K562 (cell line): ENCODE data around the gene DLK1. TPM values are rescaled to one million over a fixed set of nuclear protein-coding genes. Genes with fewer than 3 reads are reported as not detected.

Experiments
- ATAC-seq: fragments of 200-7000 bp; cut with Tn5 transposase; 3 replicates; pipeline ENCODE4 v1.9.1; 2020; ENCODE audit warnings: moderate library complexity
- BruUV-seq: library from RNA; stranded (reverse); fragments of 400-500 nt; replicated peaks from 2 replicates; lab custom pipeline; 2021; lab: Mats Ljungman, UMichigan
- CTCF ChIA-PET: fragments of 300-600 bp; formaldehyde crosslinking; extraction: SDS; loops from one replicate; lab custom pipeline; 2021; ENCODE audit warnings: low intra/inter-chr PET ratio; lab: Yijun Ruan, JAX
- POLR2A ChIA-PET: fragments of 300-600, 350-650 bp; sonication (Branson Sonifier 250); formaldehyde crosslinking; extraction: SDS; loops from one replicate; lab custom pipeline; 2021; ENCODE audit warnings: antibody characterized with exemption, inconsistent platforms; lab: Yijun Ruan, JAX
- DNase-seq, 4 experiments: peaks; one replicate each; pipeline versions ENCODE4 v3.0.0 to v3.0.0-alpha.2; 2011 to 2018; ENCODE audit warnings: low spot score in 3 of 4, mixed read lengths in 3 of 4; ENCODE audit errors: extremely low read depth in 1 of 4
- FAIRE-seq: peaks from 2 replicates; lab custom pipeline; 2011; peaks lifted over from hg19 to GRCh38; lab: Jason Lieb, UNC
- H2AFZ ChIP-seq: 2 replicates; pipeline ENCODE4 v1.6.0; 2011; ENCODE audit warnings: low read depth, low read length, control low read depth, inconsistent platforms
- H3K27ac ChIP-seq: fragments of 200-600 bp; 3 replicates; pipeline ENCODE4 v1.8.0; 2011; ENCODE audit warnings: low read depth, mild to moderate bottlenecking, control low read depth, inconsistent platforms, low read length, moderate library complexity, mixed read lengths; ENCODE audit errors: extremely low read depth
- H3K27me3 ChIP-seq, 2 experiments: fragments of 300-600 bp in 1 of 2; 2 replicates in 1 of 2; 3 replicates in 1 of 2; pipeline versions ENCODE4 v1.6.0 to v1.8.0; 2011; ENCODE audit warnings: inconsistent platforms in 2 of 2, low read length in 2 of 2, mild to moderate bottlenecking in 1 of 2, mixed read lengths in 1 of 2, moderate library complexity in 1 of 2; ENCODE audit not compliant: control insufficient read depth in 2 of 2, insufficient read depth in 2 of 2
- H3K36me3 ChIP-seq: fragments of 300-600 bp; 3 replicates; pipeline ENCODE4 v1.8.0; 2011; ENCODE audit warnings: mild to moderate bottlenecking, low read length, inconsistent platforms; ENCODE audit not compliant: control insufficient read depth, insufficient read depth
- H3K4me1 ChIP-seq, 2 experiments: fragments of 200-600 bp in 1 of 2; replicated peaks in 1 of 2; 2 replicates in 1 of 2; 3 replicates in 1 of 2; pipeline versions ENCODE4 v1.5.1 to v1.8.0; 2011; ENCODE audit warnings: inconsistent platforms in 2 of 2, low read length in 2 of 2, mild to moderate bottlenecking in 1 of 2, mixed read lengths in 1 of 2, moderate library complexity in 1 of 2; ENCODE audit not compliant: control insufficient read depth in 2 of 2, insufficient read depth in 2 of 2
- H3K4me2 ChIP-seq: 2 replicates; pipeline ENCODE4 v1.6.1; 2011; ENCODE audit warnings: low read length, control low read depth, inconsistent platforms, mixed read lengths; ENCODE audit not compliant: insufficient read depth
- H3K4me3 ChIP-seq: fragments of 200-600 bp; sonication (generic), shearing (Covaris generic); 2 replicates; pipeline ENCODE4 v1.5.1; 2016; ENCODE audit warnings: control low read depth, inconsistent platforms
- H3K79me2 ChIP-seq: fragments of 200-600 bp; 3 replicates; pipeline ENCODE4 v1.8.0; 2011; ENCODE audit warnings: low read length, inconsistent platforms; ENCODE audit not compliant: control insufficient read depth, insufficient read depth
- H3K9ac ChIP-seq, 2 experiments: 2 replicates each; pipeline versions ENCODE4 v1.6.0 to v1.6.1; 2011; ENCODE audit warnings: low read depth in 2 of 2, low read length in 2 of 2, control low read depth in 1 of 2, inconsistent platforms in 1 of 2, mild to moderate bottlenecking in 1 of 2, mixed read lengths in 1 of 2; ENCODE audit not compliant: insufficient read depth in 1 of 2
- H3K9me1 ChIP-seq: one replicate; pipeline ENCODE4 v1.6.0; 2011; ENCODE audit warnings: inconsistent platforms, mild to moderate bottlenecking, low read length, moderate library complexity; ENCODE audit not compliant: control insufficient read depth, insufficient read depth
- H3K9me3 ChIP-seq: replicated peaks from 2 replicates; pipeline ENCODE4 v1.5.1; 2011; ENCODE audit warnings: low read depth, low read length, inconsistent platforms; ENCODE audit not compliant: control insufficient read depth, insufficient read depth
- H4K20me1 ChIP-seq: replicated peaks from 2 replicates; pipeline ENCODE4 v1.6.1; 2011; ENCODE audit warnings: low read length, inconsistent platforms, mixed read lengths; ENCODE audit not compliant: control insufficient read depth, insufficient read depth
- ATF6 ChIP-seq: sonication (generic); formaldehyde crosslinking; IDR thresholded peaks from 2 replicates; pipeline ENCODE4 v1.4.0; 2020; ENCODE audit warnings: mild to moderate bottlenecking, missing genetic modification reagents
- SMAD1 ChIP-seq: fragments of 150-350 bp; IDR thresholded peaks from 2 replicates; pipeline ENCODE4 v1.6.1; 2014; ENCODE audit warnings: low read length, low read depth; ENCODE audit not compliant: partially characterized antibody
- SMARCB1 ChIP-seq: IDR thresholded peaks from 2 replicates; pipeline ENCODE4 v1.6.1; 2011; ENCODE audit warnings: improper control_type of control experiment, low read depth; ENCODE audit not compliant: insufficient read length
- TCFL5 ChIP-seq: fragments of 250-450 bp; sonication (Bioruptor Pico); conservative IDR thresholded peaks from 2 replicates; pipeline ENCODE4 v1.6.1; 2021; ENCODE audit warnings: mild to moderate bottlenecking, moderate library complexity, matching md5 sums
- TFAP4 ChIP-seq: sonication (generic); formaldehyde crosslinking; IDR thresholded peaks from 2 replicates; pipeline ENCODE4 v1.8.0; 2022; ENCODE audit warnings: missing genetic modification reagents, mild to moderate bottlenecking, moderate library complexity, borderline replicate concordance
- ZNF263 ChIP-seq: sonication (generic); formaldehyde crosslinking; IDR thresholded peaks from 2 replicates; pipeline ENCODE4 v1.8.0; 2022; ENCODE audit warnings: mild to moderate bottlenecking, missing genetic modification reagents, borderline replicate concordance
- WGBS: fragments of 100-300 bp; shearing (Covaris generic); methylation state at CpG from one replicate; pipeline ENCODE4 v1.1.6; 2016; ENCODE audit warnings: low coverage, mixed read lengths; ENCODE audit not compliant: insufficient coverage; ENCODE audit errors: missing lambda C conversion rate; 5-methylcytosine and 5-hydroxymethylcytosine counted together
- in situ Hi-C: fragments of 300-500 bp; cut with MboI; formaldehyde crosslinking; loops from 4 replicates; pipeline ENCODE4 v1.15.0; 2018; ENCODE audit warnings: inconsistent platforms, mixed read lengths
- intact Hi-C: fragments of 100-400 bp; cut with micrococcal nuclease; formaldehyde crosslinking; loops from 2 replicates; pipeline ENCODE4 v1.14.2; 2022
- polyA plus RNA-seq, 8 experiments: library from polyadenylated mRNA; depleted of rRNA in 4 of 8; stranded (reverse) in 5 of 8; unstranded in 3 of 8; fragments of >200 nt; fragmentation: Nextera tagmentation in 2 of 8; fragmentation: Illumina TruSeq in 1 of 8; extraction: Ambion mirVana in 2 of 8; extraction: Trizol in 1 of 8; gene quantifications; 2 replicates each; pipeline versions ENCODE4 v1.2.1 to v1.2.3, GENCODE V29; 2011 to 2014; ENCODE audit warnings: inconsistent platforms in 1 of 8, missing spikeins in 1 of 8
- total RNA-seq, 7 experiments: library from RNA; depleted of rRNA in 6 of 7; stranded (reverse); fragments of >200 nt in 6 of 7; fragmentation: Illumina TruSeq in 2 of 7; extraction: Trizol in 2 of 7; gene quantifications; 2 replicates each; pipeline versions ENCODE4 v1.2.1 to v1.2.3, GENCODE V29; 2011 to 2021; ENCODE audit warnings: low replicate concordance in 1 of 7

Gene DLK1
- total and polyA plus RNA-seq, 9 of the 15 experiments (the other 6 are each of a cell fraction or from before 2014, with no cell fraction given): 4.4 to 97.2 (median 15.3) TPM

DNA sequence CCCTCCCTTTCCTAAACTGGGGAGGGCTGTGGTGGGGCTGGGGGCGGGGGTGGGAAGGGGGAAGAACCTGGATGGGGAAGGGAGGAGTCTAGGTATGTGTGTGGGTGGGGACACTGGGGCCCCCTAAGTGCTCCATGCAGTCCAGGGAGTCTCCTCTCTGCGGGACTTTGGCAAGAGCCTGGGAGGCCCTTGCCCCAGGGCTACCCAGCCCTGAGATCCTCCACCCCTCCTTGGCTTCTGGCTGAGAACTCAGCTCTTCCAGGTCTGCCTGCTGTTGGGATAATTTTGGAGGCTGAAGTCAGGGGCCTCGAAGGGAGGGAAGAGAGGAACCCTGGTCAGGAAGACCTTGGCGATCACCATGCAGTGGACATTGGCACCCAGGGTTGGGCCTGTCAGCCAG lies 2.2 kb upstream of the DLK1 start (continued):
- no peak for TF ChIP-seq SMAD1
- no peak for TF ChIP-seq SMARCB1
- TF ChIP-seq ATF6 (CRISPR knock-in tag): no peak

GRCh38 chr14:100725587-100726387 lies 905 bp upstream of the DLK1 start:
- FAIRE-seq (no peak), ATAC-seq (no peak), DNase-seq (no peak)
- peaks cover 0 to 15% of the 10 kb centered on the region in 2 experiments; a peak in 3 of 5 replicates for H3K27me3 ChIP-seq
- H3K27ac ChIP-seq: no peak overlapping the region
- H3K79me2 ChIP-seq: peaks cover 9% of the 10 kb centered on the region; the same call in 1 of the 3 replicates
- no peak overlapping the region for H3K9ac ChIP-seq
- H3K9me3 ChIP-seq: no peaks in the 10 kb centered on the region
- H3K9me1 ChIP-seq: no peaks in the 10 kb centered on the region
- H3K4me1 ChIP-seq: peaks cover 5 to 24% of the 10 kb centered on the region in 2 experiments; a peak in 3 of 5 replicates
- WGBS: 55% methylated on average over 16 of the region's 33 CpGs
- H2AFZ ChIP-seq: no peak overlapping the region
- H3K36me3 ChIP-seq: no peaks in the 10 kb centered on the region
- intact Hi-C loops (no loop called here), in situ Hi-C loops (no loop called here)
- no peaks in the 10 kb centered on the region for H4K20me1 ChIP-seq
- POLR2A ChIA-PET: no interaction called here
- TF ChIP-seq ZNF263 (peak; percentile 69; the same call in 1 of the 2 replicates), TCFL5 (CRISPR knock-in tag) (no peak), TFAP4 (CRISPR knock-in tag) (0 out of 2 replicates have a peak, but pooled peaks have one; percentile 22)
- H3K4me2 ChIP-seq: no peak overlapping the region
- CTCF ChIA-PET: no interaction called here
- H3K4me3 ChIP-seq: no peak overlapping the region
- no TSS peak for BruUV-seq
